Duodenal mucosa (tissue), 2 donors: ENCODE results near the gene SLC11A2.
"Not testable (repeated sequence)": the region's sequence is repeated elsewhere in the genome, so short reads cannot be mapped to it uniquely, and the experiment has no call there.

ENCODE experiments used
- H3K27ac ChIP-seq: one replicate; pipeline ENCODE4 v1.7.0; 2013; ENCODE audit warnings: low read depth, low read length
- H3K27me3 ChIP-seq, 2 donors: one replicate each; pipeline ENCODE4 v1.7.0; 2013; ENCODE audit warnings: low read length in 2 of 2, control low read depth in 1 of 2; ENCODE audit not compliant: insufficient read depth in 2 of 2, control insufficient read depth in 1 of 2
- H3K36me3 ChIP-seq, 2 donors: one replicate each; pipeline ENCODE4 v1.7.0; 2013; ENCODE audit warnings: low read length in 2 of 2, control low read depth in 1 of 2; ENCODE audit not compliant: insufficient read depth in 2 of 2, control insufficient read depth in 1 of 2
- H3K4me1 ChIP-seq, 2 donors: one replicate each; pipeline ENCODE4 v1.7.0; 2013; ENCODE audit warnings: low read length in 2 of 2, control low read depth in 1 of 2; ENCODE audit not compliant: insufficient read depth in 2 of 2, control insufficient read depth in 1 of 2
- H3K4me3 ChIP-seq, 2 donors: one replicate each; pipeline ENCODE4 v1.7.0; 2013; ENCODE audit warnings: low read length in 2 of 2, low read depth in 1 of 2
- H3K9ac ChIP-seq, 2 donors: one replicate each; pipeline ENCODE4 v1.7.0; 2013; ENCODE audit warnings: low read length in 2 of 2, low read depth in 1 of 2
- H3K9me3 ChIP-seq, 2 donors: one replicate each; pipeline ENCODE4 v1.7.0; 2013; ENCODE audit warnings: low read length in 2 of 2, control low read depth in 1 of 2; ENCODE audit not compliant: control insufficient read depth in 1 of 2

Gene SLC11A2

DNA sequence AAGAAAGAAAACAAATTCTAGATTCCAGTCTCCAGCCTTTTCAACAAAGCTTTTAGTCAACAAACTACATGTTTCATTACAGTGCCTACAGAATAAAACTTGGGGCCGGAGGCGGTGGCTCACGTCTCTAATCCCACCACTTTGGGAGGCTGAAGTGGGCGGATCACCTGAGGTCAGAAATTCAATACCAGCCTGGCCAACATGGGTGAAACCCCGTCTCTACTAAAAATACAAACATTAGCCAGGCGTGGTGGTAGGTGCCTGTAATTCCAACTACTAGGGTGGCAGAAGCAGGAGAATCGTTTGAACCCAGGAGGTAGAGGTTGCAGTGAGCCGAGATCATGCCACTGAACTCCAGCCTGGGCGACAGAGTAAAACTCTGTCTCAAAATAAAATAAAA, 11.7 kb downstream of the SLC11A2 start:
- not testable (repeated sequence) for H3K9me3 ChIP-seq, H3K27ac ChIP-seq, H3K27me3 ChIP-seq, H3K4me1 ChIP-seq, H3K4me3 ChIP-seq, H3K9ac ChIP-seq, H3K36me3 ChIP-seq

DNA sequence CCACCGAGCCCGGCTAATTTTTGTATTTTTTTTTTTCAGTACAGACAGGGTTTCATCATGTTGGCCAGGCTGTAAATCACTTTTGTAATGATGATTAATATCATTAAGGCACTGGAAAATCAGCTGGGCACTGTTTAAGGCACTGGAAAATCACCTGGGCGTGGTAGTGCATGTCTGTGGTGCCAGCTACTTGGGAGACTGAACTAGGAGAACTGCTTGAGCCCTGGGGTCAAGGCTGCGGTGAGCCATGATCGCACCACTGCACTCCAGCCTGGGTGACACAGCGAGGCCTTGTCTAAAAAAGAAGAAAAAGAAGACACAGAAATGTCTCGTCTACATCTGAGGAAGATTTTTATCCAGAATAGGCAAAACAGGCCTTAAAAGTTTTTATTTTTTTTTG, 12.7 kb downstream of the SLC11A2 start:
- Histone ChIP-seq H3K4me1 (peaks cover 8 to 9% of the 10 kb centered on the region in 2 donors), H3K4me3 (no peak overlapping the region), H3K27me3 (no peaks in the 10 kb centered on the region), H3K9me3 (no peaks in the 10 kb centered on the region), H3K27ac (no peak overlapping the region), H3K9ac (no peak overlapping the region), H3K36me3 (no peaks in the 10 kb centered on the region)

DNA sequence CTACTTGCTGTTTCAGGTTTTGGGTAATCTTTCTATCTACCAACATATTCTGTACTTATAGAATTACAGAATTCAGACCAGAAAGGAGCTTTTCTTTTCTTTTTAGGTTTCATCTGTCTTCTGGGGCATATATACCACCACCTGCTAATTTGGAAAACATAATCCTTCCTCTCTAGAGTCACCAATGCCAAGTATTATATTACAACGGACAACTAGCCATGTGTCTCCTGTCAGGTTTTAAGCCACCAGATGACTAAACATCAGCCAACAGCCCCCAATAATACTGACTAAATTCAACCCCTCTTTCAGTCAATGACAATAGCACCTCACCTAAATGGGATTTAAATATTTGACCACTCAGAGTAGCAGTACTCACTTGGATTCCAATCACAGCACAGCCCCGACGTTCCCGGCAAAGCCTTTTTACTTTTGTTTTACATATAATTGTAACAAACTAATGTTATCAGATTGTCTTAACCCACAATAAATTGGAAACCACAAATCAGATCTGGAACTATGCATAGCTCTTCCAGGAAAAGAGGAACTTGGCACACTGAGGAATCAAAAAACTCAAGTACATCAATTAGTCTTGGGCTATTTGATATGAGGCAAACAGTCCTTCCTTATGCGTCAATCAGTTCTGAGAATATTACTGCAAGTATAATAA, 13.5 kb downstream of the SLC11A2 start:
- Histone ChIP-seq H3K27me3 (no peaks in the 10 kb centered on the region), H3K27ac (no peak overlapping the region), H3K9ac (no peak overlapping the region), H3K4me3 (no peak overlapping the region), H3K9me3 (no peaks in the 10 kb centered on the region), H3K36me3 (peaks cover 0 to 6% of the 10 kb centered on the region in 2 donors), H3K4me1 (peaks cover 8 to 9% of the 10 kb centered on the region in 2 donors)

DNA sequence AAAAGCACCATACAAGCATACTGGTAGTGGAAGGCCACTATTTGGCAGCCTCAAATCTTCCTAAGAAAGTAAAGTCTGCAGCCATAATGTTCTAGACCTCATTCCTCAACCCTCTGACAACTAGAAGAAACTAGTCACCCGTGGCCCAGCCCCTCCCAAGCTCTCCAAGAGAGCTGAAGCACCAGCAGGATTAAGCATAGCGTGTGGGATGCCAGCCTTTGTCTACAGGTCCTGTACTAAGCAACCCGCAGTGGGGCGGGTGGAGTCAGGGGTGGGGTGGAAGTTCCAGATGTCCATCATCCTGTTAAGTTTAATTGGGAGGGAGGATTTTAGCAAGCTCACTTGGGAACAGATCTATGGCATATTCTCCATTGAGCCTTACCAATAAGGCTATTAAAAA, 14.2 kb downstream of the SLC11A2 start:
- Histone ChIP-seq H3K36me3 (peaks cover 0 to 10% of the 10 kb centered on the region in 2 donors), H3K4me1 (peaks cover 8 to 9% of the 10 kb centered on the region in 2 donors), H3K27ac (no peak overlapping the region), H3K9ac (no peak overlapping the region), H3K27me3 (no peaks in the 10 kb centered on the region), H3K9me3 (no peaks in the 10 kb centered on the region), H3K4me3 (no peak overlapping the region)

GRCh38 chr12:51009056-51009440, 17.1 kb downstream of the SLC11A2 start:
- Histone ChIP-seq H3K9ac (peak overlapping the region in 1 of 2 donors; percentile 1), H3K9me3 (no peaks in the 10 kb centered on the region), H3K27me3 (no peaks in the 10 kb centered on the region), H3K36me3 (peaks cover 12 to 28% of the 10 kb centered on the region in 2 donors), H3K4me3 (no peak overlapping the region), H3K4me1 (peaks cover 8 to 9% of the 10 kb centered on the region in 2 donors), H3K27ac (no peak overlapping the region)

- Histone ChIP-seq H3K4me3 (no peak overlapping the region), H3K27ac (no peak overlapping the region), H3K9ac (peak overlapping the region in 1 of 2 donors; percentile 1), H3K27me3 (no peaks in the 10 kb centered on the region), H3K9me3 (no peaks in the 10 kb centered on the region), H3K4me1 (peaks cover 8 to 9% of the 10 kb centered on the region in 2 donors), H3K36me3 (peaks cover 12 to 30% of the 10 kb centered on the region in 2 donors)
Measured at GRCh38 chr12:51008329-51009055, 17.7 kb downstream of the SLC11A2 start.

- no peak overlapping the region for H3K4me3 ChIP-seq
- peaks cover 12 to 36% of the 10 kb centered on the region in 2 donors for H3K36me3 ChIP-seq
- peaks cover 8 to 9% of the 10 kb centered on the region in 2 donors for H3K4me1 ChIP-seq
- no peaks in the 10 kb centered on the region for H3K9me3 ChIP-seq
- no peak overlapping the region for H3K9ac ChIP-seq
- H3K27me3 ChIP-seq, result no peaks in the 10 kb centered on the region
- H3K27ac ChIP-seq, result no peak overlapping the region
Measured at GRCh38 chr12:51005671-51006070, 20.5 kb downstream of the SLC11A2 start.

DNA sequence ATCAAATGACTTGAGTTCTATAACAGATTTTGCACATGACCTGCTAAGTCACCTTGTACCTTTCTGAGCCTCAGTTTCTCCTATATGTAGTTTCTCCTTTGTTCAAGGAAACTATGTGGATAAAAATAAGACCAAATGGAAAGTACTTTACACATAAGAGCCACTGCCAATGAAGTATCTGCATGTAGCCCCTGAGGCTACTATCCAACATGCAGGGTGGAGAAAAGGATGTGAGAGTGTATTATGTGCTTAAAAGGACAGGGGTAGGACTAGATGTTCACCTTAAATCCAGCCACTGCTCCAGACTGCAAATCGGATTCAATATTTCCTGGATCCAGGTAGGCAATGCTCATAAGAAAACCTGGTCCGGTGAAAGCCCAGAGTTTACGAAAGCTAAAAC, 21.2 kb downstream of the SLC11A2 start:
- Histone ChIP-seq H3K9me3 (no peaks in the 10 kb centered on the region), H3K4me3 (no peak overlapping the region), H3K27me3 (no peaks in the 10 kb centered on the region), H3K27ac (no peak overlapping the region), H3K4me1 (peaks cover 8 to 9% of the 10 kb centered on the region in 2 donors), H3K36me3 (peaks cover 15 to 43% of the 10 kb centered on the region in 2 donors), H3K9ac (no peak overlapping the region)

- Histone ChIP-seq H3K4me1 (peaks cover 6 to 7% of the 10 kb centered on the region in 2 donors), H3K9me3 (no peaks in the 10 kb centered on the region), H3K36me3 (peaks cover 16 to 46% of the 10 kb centered on the region in 2 donors), H3K9ac (no peak overlapping the region), H3K4me3 (no peak overlapping the region), H3K27ac (no peak overlapping the region), H3K27me3 (no peaks in the 10 kb centered on the region)
Measured at GRCh38 chr12:51004504-51004903, 21.7 kb downstream of the SLC11A2 start.

GRCh38 chr12:51001799-51002198, 24.4 kb downstream of the SLC11A2 start:
- no peak overlapping the region for H3K9ac ChIP-seq
- no peak overlapping the region for H3K4me3 ChIP-seq
- H3K9me3 ChIP-seq, result no peaks in the 10 kb centered on the region
- no peaks in the 10 kb centered on the region for H3K27me3 ChIP-seq
- H3K4me1 ChIP-seq, result no peaks in the 10 kb centered on the region
- no peak overlapping the region for H3K27ac ChIP-seq
- H3K36me3 ChIP-seq, result peaks cover 27 to 52% of the 10 kb centered on the region in 2 donors
